IMR-90 (cell line): ENCODE data around the gene RPS19BP1. TPM values are rescaled to one million over a fixed set of nuclear protein-coding genes. Genes with fewer than 3 reads are reported as not detected.

Experiments
- ATAC-seq: fragments of 200-7000 bp; cut with Tn5 transposase; 2 replicates; pipeline ENCODE4 v1.9.1; 2020; ENCODE audit warnings: low read depth, mild to moderate bottlenecking, moderate library complexity
- BruUV-seq: library from RNA; stranded (reverse); fragments of 400-500 nt; replicated peaks from 2 replicates; lab custom pipeline; 2021; lab: Mats Ljungman, UMichigan
- CTCF ChIA-PET: fragments of 300-600 bp; formaldehyde crosslinking; extraction: SDS; loops from one replicate; lab custom pipeline; 2021; ENCODE audit warnings: antibody characterized with exemption; lab: Yijun Ruan, JAX
- POLR2A ChIA-PET: fragments of 300-600 bp; sonication (Branson Sonifier 250); formaldehyde crosslinking; loops from one replicate; lab custom pipeline; 2022; ENCODE audit warnings: antibody characterized with exemption; ENCODE audit not compliant: unreplicated experiment; lab: Charles Lee
- DNase-seq: peaks from one replicate; pipeline ENCODE4 v3.0.0; 2013
- H2AFZ ChIP-seq: replicated peaks from 2 replicates; pipeline ENCODE3; 2013; ENCODE audit warnings: low read length, mild to moderate bottlenecking; ENCODE audit not compliant: poor library complexity
- H2AK5ac ChIP-seq: 2 replicates; pipeline ENCODE4 v1.6.1; 2013; ENCODE audit warnings: low read depth, low read length, inconsistent platforms
- H2AK9ac ChIP-seq: replicated peaks from 2 replicates; pipeline ENCODE3; 2013; ENCODE audit warnings: mild to moderate bottlenecking, low read depth, low read length, moderate library complexity; ENCODE audit not compliant: poor library complexity
- H2BK120ac ChIP-seq: 2 replicates; pipeline ENCODE4 v1.6.1; 2013; ENCODE audit warnings: low read depth, low read length, inconsistent platforms
- H2BK15ac ChIP-seq: 3 replicates; pipeline ENCODE4 v1.6.1; 2013; ENCODE audit warnings: low read depth, low read length, inconsistent platforms
- H2BK20ac ChIP-seq: 2 replicates; pipeline ENCODE4 v1.6.1; 2013; ENCODE audit warnings: low read depth, mild to moderate bottlenecking, inconsistent platforms, low read length, moderate library complexity
- H2BK5ac ChIP-seq: 2 replicates; pipeline ENCODE4 v1.6.1; 2013; ENCODE audit warnings: mild to moderate bottlenecking, low read depth, low read length, inconsistent platforms; ENCODE audit not compliant: poor library complexity, severe bottlenecking
- H3K14ac ChIP-seq: replicated peaks from 2 replicates; pipeline ENCODE4 v1.6.1; 2013; ENCODE audit warnings: low read depth, low read length, inconsistent platforms
- H3K18ac ChIP-seq: 2 replicates; pipeline ENCODE4 v1.6.1; 2013; ENCODE audit warnings: low read depth, low read length, control low read depth
- H3K23ac ChIP-seq: 2 replicates; pipeline ENCODE4 v1.6.1; 2013; ENCODE audit warnings: low read depth, low read length, inconsistent platforms
- H3K27ac ChIP-seq: 2 replicates; pipeline ENCODE4 v1.5.1; 2013; ENCODE audit warnings: mild to moderate bottlenecking, control low read depth, low read length; ENCODE audit not compliant: insufficient read depth
- H3K27me3 ChIP-seq: 2 replicates; pipeline ENCODE4 v1.6.1; 2013; ENCODE audit warnings: low read length; ENCODE audit not compliant: control insufficient read depth, insufficient read depth
- H3K36me3 ChIP-seq: 2 replicates; pipeline ENCODE4 v1.6.1; 2013; ENCODE audit warnings: low read length, mixed read lengths; ENCODE audit not compliant: control insufficient read depth, insufficient read depth
- H3K4ac ChIP-seq: 2 replicates; pipeline ENCODE4 v1.6.1; 2013; ENCODE audit warnings: low read depth, low read length, inconsistent platforms
- H3K4me1 ChIP-seq: 2 replicates; pipeline ENCODE4 v1.6.1; 2013; ENCODE audit warnings: low read length, mixed read lengths; ENCODE audit not compliant: control insufficient read depth, insufficient read depth
- H3K4me2 ChIP-seq: 2 replicates; pipeline ENCODE4 v1.6.1; 2013; ENCODE audit warnings: low read depth, mild to moderate bottlenecking, control low read depth, low read length, moderate library complexity
- H3K4me3 ChIP-seq: 2 replicates; pipeline ENCODE4 v1.5.1; 2013; ENCODE audit warnings: low read depth, mild to moderate bottlenecking, control low read depth, low read length, moderate library complexity; ENCODE audit not compliant: insufficient read depth
- H3K56ac ChIP-seq: 2 replicates; pipeline ENCODE4 v1.6.1; 2013; ENCODE audit warnings: low read length, inconsistent platforms; ENCODE audit not compliant: insufficient read depth; ENCODE audit errors: extremely low read depth
- H3K79me1 ChIP-seq, 2 experiments: 2 replicates each; pipeline ENCODE4 v1.6.1; 2013; ENCODE audit warnings: low read length in 2 of 2, inconsistent platforms in 1 of 2, low read depth in 1 of 2
- H3K9ac ChIP-seq: 2 replicates; pipeline ENCODE4 v1.6.1; 2013; ENCODE audit warnings: low read depth, low read length, control low read depth
- H3K9me1 ChIP-seq: 2 replicates; pipeline ENCODE4 v1.6.1; 2013; ENCODE audit warnings: low read length, inconsistent platforms; ENCODE audit not compliant: insufficient read depth
- H3K9me3 ChIP-seq: 2 replicates; pipeline ENCODE4 v1.6.1; 2013; ENCODE audit warnings: low read length; ENCODE audit not compliant: control insufficient read depth, insufficient read depth
- H4K20me1 ChIP-seq: 2 replicates; pipeline ENCODE4 v1.6.1; 2013; ENCODE audit warnings: low read length, inconsistent platforms; ENCODE audit not compliant: insufficient read depth
- H4K5ac ChIP-seq: 2 replicates; pipeline ENCODE4 v1.6.1; 2013; ENCODE audit warnings: mild to moderate bottlenecking, low read depth, low read length, control low read depth
- H4K8ac ChIP-seq, 2 experiments: 2 replicates each; pipeline ENCODE4 v1.6.1; 2013; ENCODE audit warnings: low read depth in 2 of 2, low read length in 2 of 2, control low read depth in 1 of 2, inconsistent platforms in 1 of 2
- H4K91ac ChIP-seq: 2 replicates; pipeline ENCODE4 v1.6.1; 2013; ENCODE audit warnings: low read depth, low read length, inconsistent platforms; ENCODE audit not compliant: insufficient read depth
- BHLHE40 ChIP-seq: fragments of 150-350 bp; IDR thresholded peaks from 2 replicates; pipeline ENCODE4 v1.6.1; 2016; ENCODE audit warnings: mild to moderate bottlenecking, low read depth, low read length
- CEBPB ChIP-seq: IDR thresholded peaks from 2 replicates; pipeline ENCODE4 v1.6.1; 2012; ENCODE audit warnings: low read depth, low read length, improper control_type of control experiment
- CHD1 ChIP-seq: IDR thresholded peaks from 2 replicates; pipeline ENCODE4 v1.6.1; 2012; ENCODE audit warnings: low read depth, low read length, improper control_type of control experiment
- FOS ChIP-seq: fragments of 150-350 bp; IDR thresholded peaks from 2 replicates; pipeline ENCODE4 v1.6.1; 2016; ENCODE audit warnings: low read depth, low read length
- MAFK ChIP-seq: IDR thresholded peaks from 2 replicates; pipeline ENCODE4 v1.6.1; 2012; ENCODE audit warnings: low read depth, low read length, improper control_type of control experiment
- MAZ ChIP-seq: IDR thresholded peaks from 2 replicates; pipeline ENCODE4 v1.6.1; 2012; ENCODE audit warnings: low read depth, mild to moderate bottlenecking, low read length, improper control_type of control experiment, moderate library complexity, borderline replicate concordance
- MXI1 ChIP-seq: IDR thresholded peaks from 2 replicates; pipeline ENCODE4 v1.6.1; 2012; ENCODE audit warnings: low read depth, mild to moderate bottlenecking, low read length, moderate library complexity, borderline replicate concordance
- NFE2L2 ChIP-seq: fragments of 150-350 bp; IDR thresholded peaks from 2 replicates; pipeline ENCODE4 v1.6.1; 2016; ENCODE audit warnings: low read depth, mild to moderate bottlenecking, low read length
- POLR2A ChIP-seq: IDR thresholded peaks from 2 replicates; pipeline ENCODE4 v1.6.1; 2012; ENCODE audit warnings: mild to moderate bottlenecking, low read depth, low read length
- RAD21 ChIP-seq: IDR thresholded peaks from 2 replicates; pipeline ENCODE4 v1.6.1; 2012; ENCODE audit warnings: low read length, improper control_type of control experiment
- RCOR1 ChIP-seq: IDR thresholded peaks from 2 replicates; pipeline ENCODE4 v1.6.1; 2012; ENCODE audit warnings: mild to moderate bottlenecking, low read length, improper control_type of control experiment; ENCODE audit not compliant: insufficient replicate concordance
- RFX5 ChIP-seq: IDR thresholded peaks from 2 replicates; pipeline ENCODE4 v1.8.0; 2012; ENCODE audit warnings: low read depth, mild to moderate bottlenecking, low read length, moderate library complexity
- SMC3 ChIP-seq: fragments of 150-350 bp; IDR thresholded peaks from 2 replicates; pipeline ENCODE4 v1.6.1; 2016; ENCODE audit warnings: low read depth, mild to moderate bottlenecking, antibody characterized with exemption, low read length, moderate library complexity
- WGBS, 2 experiments: methylation state at CpG; one replicate each; pipeline versions ENCODE4 v1.1.5 to v1.1.7; 2013; ENCODE audit warnings: missing lambda C conversion rate in 2 of 2; ENCODE audit not compliant: insufficient read length in 1 of 2; ENCODE audit errors: extremely low coverage in 2 of 2; 5-methylcytosine and 5-hydroxymethylcytosine counted together
- dilution Hi-C: fragments of 300-500 bp; cut with HindIII; formaldehyde crosslinking; loops from one replicate; pipeline ENCODE4 v1.14.3; 2018; ENCODE audit warnings: low sequenced_read_pairs; ENCODE audit not compliant: unreplicated experiment
- in situ Hi-C: fragments of 300-500 bp; cut with MboI; formaldehyde crosslinking; loops from 3 replicates; pipeline ENCODE4 v1.14.3; 2019; ENCODE audit warnings: low sequenced_read_pairs, inconsistent platforms, mixed read lengths
- intact Hi-C: fragments of 100-400 bp; cut with micrococcal nuclease; formaldehyde crosslinking; loops from 2 replicates; pipeline ENCODE4 v1.10.0; 2022
- polyA plus RNA-seq, 3 experiments: library from polyadenylated mRNA; depleted of rRNA; stranded (reverse); fragments of >200 nt; gene quantifications; 2 replicates each; pipeline ENCODE4 v1.2.3, GENCODE V29; 2012; ENCODE audit warnings: low replicate concordance in 1 of 3
- total RNA-seq: library from RNA; depleted of rRNA; stranded (reverse); fragments of >200 nt; gene quantifications from 2 replicates; pipeline ENCODE4 v1.2.3, GENCODE V29; 2012
- TF ChIP-seq, protein P1 (sequence below): fragments of 150-350 bp; IDR thresholded peaks from 2 replicates; pipeline ENCODE4 v1.6.1; 2016; ENCODE audit warnings: low read depth, mild to moderate bottlenecking, low read length, moderate library complexity, borderline replicate concordance

Gene RPS19BP1
- total and polyA plus RNA-seq, 2 of the 4 experiments (the other 2 are of a cell fraction) = 33.0 to 95.4 TPM

- TF ChIP-seq FOS = peak; percentile 65
- TF ChIP-seq SMC3 = no peak
Observed at GRCh38 chr22:39493759-39494158, 38.8 kb downstream of the RPS19BP1 start (continued).

DNA sequence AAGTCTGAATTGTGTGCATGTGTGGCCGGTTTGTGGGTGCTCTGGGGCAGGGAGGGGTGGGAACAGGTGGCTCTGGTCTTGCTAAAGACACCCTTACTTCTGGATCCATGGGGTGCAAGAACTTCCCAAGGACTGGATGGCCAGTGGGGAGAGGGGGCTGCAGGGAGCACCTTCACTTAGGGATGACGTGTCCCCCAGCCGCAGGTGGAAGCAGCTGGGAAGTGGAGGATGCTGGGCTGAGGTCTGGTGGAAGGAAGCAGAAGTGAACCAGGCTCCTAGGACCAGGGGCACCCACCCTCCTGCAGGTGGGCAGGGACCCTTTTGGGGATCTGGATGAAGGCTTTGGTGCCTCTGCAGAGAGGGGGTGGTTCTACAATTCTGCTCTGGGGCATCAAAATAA lies 40.4 kb downstream of the RPS19BP1 start:
- Histone ChIP-seq H3K9ac (no peak overlapping the region), H3K4me1 (peaks cover 8% of the 10 kb centered on the region), H3K4ac (no peak overlapping the region; the same call in 1 of the 2 replicates), H3K4me2 (no peak overlapping the region), H3K14ac (no peak overlapping the region), H3K9me1 (peaks cover 22% of the 10 kb centered on the region), H3K23ac (no peak overlapping the region), H3K27ac (no peak overlapping the region), H3K79me1 (peaks cover 0 to 8% of the 10 kb centered on the region in 2 experiments; a peak in 1 of 4 replicates), H4K91ac (no peak overlapping the region), H2BK15ac (no peak overlapping the region), H2BK20ac (no peak overlapping the region), H2AK9ac (no peak overlapping the region), H3K4me3 (no peak overlapping the region), H4K20me1 (peaks cover 12% of the 10 kb centered on the region; the same call in 1 of the 2 replicates), H3K56ac (no peak overlapping the region), H2AK5ac (no peak overlapping the region), H3K18ac (no peak overlapping the region), H2BK5ac (no peak overlapping the region), H4K5ac (no peak overlapping the region), H3K9me3 (no peaks in the 10 kb centered on the region), H3K27me3 (no peaks in the 10 kb centered on the region), H2BK120ac (no peak overlapping the region), H4K8ac (no peak overlapping the region), H3K36me3 (no peaks in the 10 kb centered on the region), H2AFZ (no peak overlapping the region)
- DNase-seq = no peak
- in situ Hi-C loops (no loop called here), intact Hi-C loops (loop anchor here (10.0 kb wide), 2 partner anchors 57 to 317 kb away; no protein-coding TSS in a partner anchor), dilution Hi-C loops (no loop called here)
- TF ChIP-seq RAD21 (no peak), CEBPB (no peak), MAZ (no peak), POLR2A (no peak), FOS (no peak), RCOR1 (no peak), MAFK (no peak), CHD1 (no peak), SMC3 (no peak), BHLHE40 (no peak), MXI1 (no peak), RFX5 (no peak), NFE2L2 (no peak)
- TF ChIP-seq, protein P1, sequence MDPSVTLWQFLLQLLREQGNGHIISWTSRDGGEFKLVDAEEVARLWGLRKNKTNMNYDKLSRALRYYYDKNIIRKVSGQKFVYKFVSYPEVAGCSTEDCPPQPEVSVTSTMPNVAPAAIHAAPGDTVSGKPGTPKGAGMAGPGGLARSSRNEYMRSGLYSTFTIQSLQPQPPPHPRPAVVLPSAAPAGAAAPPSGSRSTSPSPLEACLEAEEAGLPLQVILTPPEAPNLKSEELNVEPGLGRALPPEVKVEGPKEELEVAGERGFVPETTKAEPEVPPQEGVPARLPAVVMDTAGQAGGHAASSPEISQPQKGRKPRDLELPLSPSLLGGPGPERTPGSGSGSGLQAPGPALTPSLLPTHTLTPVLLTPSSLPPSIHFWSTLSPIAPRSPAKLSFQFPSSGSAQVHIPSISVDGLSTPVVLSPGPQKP = no peak
- CTCF ChIA-PET = no interaction called here
- WGBS, 2 experiments = no CpG with 5 or more reads among the region's 3 CpGs
- no TSS peak for BruUV-seq
- ATAC-seq = no peak
- POLR2A ChIA-PET = no interaction called here
